ENCODE data around the gene DLEU7. TPM values are rescaled to one million over a fixed set of nuclear protein-coding genes. Genes with fewer than 3 reads are reported as not detected.

DLEU7 gene
- total RNA-seq, 1 donor from 2014 or later, result 3.3 TPM

DNA sequence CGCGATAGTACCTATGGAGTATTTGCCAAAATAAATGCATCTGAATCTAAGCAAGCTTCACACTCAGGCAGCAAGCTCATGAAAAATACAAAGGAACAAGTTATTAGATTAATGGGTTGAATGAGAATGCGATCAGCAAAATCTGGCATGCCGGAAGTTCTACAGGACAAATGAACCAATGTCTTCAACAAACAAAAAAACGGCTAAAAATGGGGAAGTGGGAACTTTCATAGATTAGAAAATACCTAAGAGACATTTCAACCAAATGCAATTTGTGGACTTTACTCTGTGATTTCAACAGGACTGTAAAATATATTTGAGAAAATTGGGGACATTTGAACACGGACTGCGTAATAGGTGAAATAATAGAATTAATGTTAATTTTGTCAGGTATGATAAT, 43.7 kb upstream of the DLEU7 start:
- H3K27me3 ChIP-seq (ENCODE audit: low read depth), result no peaks in the 10 kb centered on the region

DNA sequence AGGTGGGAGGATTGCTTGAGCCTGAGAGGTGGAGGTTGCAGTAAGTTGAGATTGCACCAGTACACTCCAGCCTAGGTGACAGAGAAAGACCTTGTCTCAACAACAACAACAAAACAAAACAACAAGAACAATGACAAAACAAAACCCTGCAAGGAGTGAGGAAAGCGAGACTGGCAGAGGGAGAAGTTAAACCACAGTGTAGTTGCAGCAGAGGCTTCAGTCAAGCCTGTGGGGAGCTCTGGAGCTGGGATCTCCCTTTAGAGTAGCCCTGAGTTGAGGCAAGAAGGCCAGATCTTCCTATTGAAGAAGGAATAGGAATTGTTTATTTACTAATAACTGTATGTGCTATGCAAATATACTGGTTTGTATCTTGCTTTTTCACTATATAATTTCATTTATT, 40.8 kb upstream of the DLEU7 start:
- intact Hi-C loops (cut with DNase I), result no loop called here
- DNase-seq, result no peak

More for the DNA sequence above, 43.7 kb upstream of the DLEU7 start:
- Histone ChIP-seq H3K27ac (no peak overlapping the region), H3K36me3 (no peaks in the 10 kb centered on the region), H3K9me3 (no peaks in the 10 kb centered on the region), H3K4me3 (no peak overlapping the region), H3K4me1 (no peaks in the 10 kb centered on the region)
- intact Hi-C loops (cut with DNase I), result no loop called here
- ATAC-seq, result no peak
- no peak for DNase-seq
- TF ChIP-seq, protein P1, sequence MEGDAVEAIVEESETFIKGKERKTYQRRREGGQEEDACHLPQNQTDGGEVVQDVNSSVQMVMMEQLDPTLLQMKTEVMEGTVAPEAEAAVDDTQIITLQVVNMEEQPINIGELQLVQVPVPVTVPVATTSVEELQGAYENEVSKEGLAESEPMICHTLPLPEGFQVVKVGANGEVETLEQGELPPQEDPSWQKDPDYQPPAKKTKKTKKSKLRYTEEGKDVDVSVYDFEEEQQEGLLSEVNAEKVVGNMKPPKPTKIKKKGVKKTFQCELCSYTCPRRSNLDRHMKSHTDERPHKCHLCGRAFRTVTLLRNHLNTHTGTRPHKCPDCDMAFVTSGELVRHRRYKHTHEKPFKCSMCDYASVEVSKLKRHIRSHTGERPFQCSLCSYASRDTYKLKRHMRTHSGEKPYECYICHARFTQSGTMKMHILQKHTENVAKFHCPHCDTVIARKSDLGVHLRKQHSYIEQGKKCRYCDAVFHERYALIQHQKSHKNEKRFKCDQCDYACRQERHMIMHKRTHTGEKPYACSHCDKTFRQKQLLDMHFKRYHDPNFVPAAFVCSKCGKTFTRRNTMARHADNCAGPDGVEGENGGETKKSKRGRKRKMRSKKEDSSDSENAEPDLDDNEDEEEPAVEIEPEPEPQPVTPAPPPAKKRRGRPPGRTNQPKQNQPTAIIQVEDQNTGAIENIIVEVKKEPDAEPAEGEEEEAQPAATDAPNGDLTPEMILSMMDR (IDR thresholded peaks at IDR 0.05), result no peak

DNA sequence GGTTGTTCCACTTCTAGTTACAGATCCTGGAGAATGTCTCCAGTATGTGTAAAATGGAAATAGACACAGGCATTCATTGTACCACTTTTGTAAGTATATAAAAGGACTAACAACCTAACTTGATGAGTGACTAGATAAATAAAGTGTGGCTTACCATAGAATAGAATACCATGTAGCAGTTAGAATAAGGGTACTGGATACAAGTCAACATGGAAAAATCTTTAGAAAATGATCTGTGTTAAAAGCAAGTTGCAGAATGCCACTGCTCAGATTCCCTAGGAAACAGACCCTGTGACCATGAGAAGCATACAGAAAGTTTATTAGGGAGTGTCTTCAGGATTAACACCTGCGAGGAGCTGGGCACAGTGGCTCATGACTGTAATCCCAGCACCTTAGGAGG, 40.2 kb upstream of the DLEU7 start:
- H3K36me3 ChIP-seq, result no peaks in the 10 kb centered on the region
- H3K27ac ChIP-seq, result no peak overlapping the region
- H3K27me3 ChIP-seq (ENCODE audit: low read depth), result no peaks in the 10 kb centered on the region
- no peak overlapping the region for H3K4me3 ChIP-seq
- TF ChIP-seq, protein P1 (IDR thresholded peaks at IDR 0.05), result no peak
- no peaks in the 10 kb centered on the region for H3K4me1 ChIP-seq
- DNase-seq (no peak), ATAC-seq (no peak)
- no peaks in the 10 kb centered on the region for H3K9me3 ChIP-seq
- intact Hi-C loops (cut with DNase I), result no loop called here

More for the DNA sequence above, 40.8 kb upstream of the DLEU7 start:
- ATAC-seq, result no peak
- TF ChIP-seq, protein P1 (IDR thresholded peaks at IDR 0.05), result no peak
- Histone ChIP-seq H3K9me3 (no peaks in the 10 kb centered on the region), H3K4me1 (no peaks in the 10 kb centered on the region), H3K27me3 (ENCODE audit: low read depth) (no peaks in the 10 kb centered on the region), H3K36me3 (no peaks in the 10 kb centered on the region), H3K4me3 (no peak overlapping the region), H3K27ac (no peak overlapping the region)

DNA sequence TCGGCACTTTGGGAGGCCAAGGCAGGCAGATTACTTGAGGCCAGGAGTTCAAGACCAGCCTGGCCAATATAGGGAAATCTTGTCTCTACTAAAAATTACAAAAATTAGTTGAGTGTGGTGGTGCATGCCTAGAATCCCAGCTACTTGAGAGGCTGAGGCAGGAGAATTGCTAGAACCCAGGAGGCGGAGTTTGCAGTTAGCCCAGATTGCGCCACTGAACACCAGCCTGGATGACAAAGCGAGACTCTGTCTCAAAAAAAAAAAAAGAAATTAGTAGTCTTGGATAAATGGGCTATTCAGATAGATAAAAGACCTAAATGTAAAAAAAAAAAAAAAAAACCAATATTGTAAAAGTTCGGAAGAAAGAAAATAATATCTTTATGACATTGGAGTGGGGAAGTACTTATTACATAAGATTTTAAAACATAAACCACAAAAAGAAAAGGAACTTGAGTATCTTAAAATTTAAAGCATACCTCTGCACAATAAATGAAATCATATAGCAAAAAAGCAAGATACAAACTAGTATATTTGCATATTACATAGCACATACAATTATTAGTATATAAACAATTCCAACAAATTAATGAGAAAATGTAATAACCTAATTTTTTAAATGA, 39.4 kb upstream of the DLEU7 start:
- H3K4me3 ChIP-seq, result no peak overlapping the region
- no peak overlapping the region for H3K27ac ChIP-seq
- H3K9me3 ChIP-seq, result no peaks in the 10 kb centered on the region
- TF ChIP-seq, protein P1 (IDR thresholded peaks at IDR 0.05), result no peak
- no peaks in the 10 kb centered on the region for H3K36me3 ChIP-seq
- H3K4me1 ChIP-seq, result no peaks in the 10 kb centered on the region
- DNase-seq, result no peak
- no peaks in the 10 kb centered on the region for H3K27me3 ChIP-seq (ENCODE audit: low read depth)
- no peak for ATAC-seq
- intact Hi-C loops (cut with DNase I), result no loop called here

DNA sequence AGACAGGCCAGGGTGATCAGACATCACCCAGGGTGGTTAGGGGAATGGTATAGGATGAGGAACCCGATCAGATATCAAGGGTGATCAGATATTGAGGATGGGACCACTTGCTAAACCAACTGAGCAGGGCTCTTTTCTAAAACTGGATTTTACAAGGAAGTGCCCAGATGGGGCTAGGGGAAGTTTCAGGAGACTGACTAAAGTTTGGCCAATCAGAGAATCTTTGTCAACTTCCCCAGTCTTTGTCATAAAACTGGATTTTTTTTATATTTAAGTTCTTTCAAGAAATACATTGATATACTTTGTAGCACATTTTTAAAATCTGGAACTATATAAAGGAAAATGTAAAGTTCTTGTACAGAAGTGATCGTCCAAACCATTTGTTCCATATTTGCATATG, 30.5 kb upstream of the DLEU7 start:
- H3K4me3 ChIP-seq, result no peak overlapping the region
- no peaks in the 10 kb centered on the region for H3K9me3 ChIP-seq
- intact Hi-C loops (cut with DNase I), result no loop called here
- TF ChIP-seq, protein P1 (IDR thresholded peaks at IDR 0.05), result no peak
- ATAC-seq (no peak), DNase-seq (no peak)
- no peaks in the 10 kb centered on the region for H3K36me3 ChIP-seq
- H3K27me3 ChIP-seq (ENCODE audit: low read depth), result no peaks in the 10 kb centered on the region
- H3K27ac ChIP-seq, result no peak overlapping the region
- no peaks in the 10 kb centered on the region for H3K4me1 ChIP-seq

All from lower lobe of right lung (tissue), 2 donors.